ENCODE data around the gene ELAPOR2. TPM values are rescaled to one million over a fixed set of nuclear protein-coding genes. Genes with fewer than 3 reads are reported as not detected.

Gene ELAPOR2
- total and polyA plus RNA-seq, 12 donors: 1.4 to 7.5 (median 4.0) TPM

DNA sequence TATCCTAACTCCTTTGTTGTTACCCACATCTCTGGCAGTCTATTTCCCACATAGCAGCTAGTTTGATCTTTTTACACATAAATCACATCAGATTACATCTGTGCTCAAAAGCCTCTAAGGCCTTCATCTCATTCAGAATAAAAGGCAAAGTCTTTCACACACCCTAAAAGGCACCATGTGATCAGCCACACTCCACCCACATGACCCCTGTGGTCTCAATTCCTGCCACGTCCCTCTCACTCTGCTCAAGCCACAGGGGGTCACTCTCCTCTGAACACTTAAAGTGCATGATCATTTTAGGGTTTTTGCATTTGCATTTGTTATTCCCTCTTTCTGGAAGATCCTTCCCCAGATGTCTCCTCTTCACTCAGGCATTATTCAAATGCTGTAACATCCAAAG lies 30.8 kb downstream of the ELAPOR2 start:
- no peak for DNase-seq

GRCh38 chr7:87027900-87028299 lies 31.6 kb downstream of the ELAPOR2 start:
- DNase-seq: no peak
- Histone ChIP-seq H3K27me3 (no peaks in the 10 kb centered on the region), H3K4me3 (no peak overlapping the region), H3K9me3 (peaks cover 0 to 4% (median 0%) of the 10 kb centered on the region in 11 donors), H3K4me1 (no peaks in the 10 kb centered on the region), H3K27ac (no peak overlapping the region), H3K36me3 (no peaks in the 10 kb centered on the region)
- no peak for ATAC-seq
- TF ChIP-seq CTCF (IDR thresholded peaks at IDR 0.05): no peak
- intact Hi-C loops (cut with DNase I): no loop called here

More for the DNA sequence above, 30.8 kb downstream of the ELAPOR2 start:
- Histone ChIP-seq H3K27me3 (no peaks in the 10 kb centered on the region), H3K27ac (no peak overlapping the region), H3K36me3 (no peaks in the 10 kb centered on the region), H3K4me1 (no peaks in the 10 kb centered on the region), H3K9me3 (peaks cover 0 to 4% (median 0%) of the 10 kb centered on the region in 11 donors), H3K4me3 (no peak overlapping the region)
- TF ChIP-seq CTCF (IDR thresholded peaks at IDR 0.05): no peak
- intact Hi-C loops (cut with DNase I): no loop called here
- ATAC-seq: no peak
- 76 to 82% methylated on average over 1 of the region's 1 CpG for WGBS, 2 donors

DNA sequence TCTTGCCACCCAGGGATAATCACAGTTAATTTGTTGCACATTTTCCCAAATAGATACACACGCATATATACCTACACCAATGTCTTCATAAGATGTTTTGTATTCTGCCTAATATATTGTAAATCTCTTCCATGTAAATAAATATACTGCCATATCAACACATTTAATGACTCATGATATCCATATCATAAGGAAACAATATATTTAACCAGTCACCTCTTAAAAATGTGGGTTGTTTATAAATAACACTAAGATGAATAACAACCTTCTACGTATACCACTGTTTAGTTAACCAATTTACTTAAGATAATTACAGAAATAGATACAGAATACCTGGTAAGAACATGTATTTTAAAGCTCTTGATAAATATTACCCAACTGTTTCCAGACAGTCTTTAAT lies 38.2 kb downstream of the ELAPOR2 start:
- Histone ChIP-seq H3K36me3 (no peaks in the 10 kb centered on the region), H3K4me1 (no peaks in the 10 kb centered on the region), H3K4me3 (no peak overlapping the region), H3K27me3 (no peaks in the 10 kb centered on the region), H3K27ac (no peak overlapping the region), H3K9me3 (no peaks in the 10 kb centered on the region)
- intact Hi-C loops (cut with DNase I): no loop called here
- 95 to 99% methylated on average over 2 of the region's 2 CpGs for WGBS, 2 donors
- no peak for TF ChIP-seq CTCF (IDR thresholded peaks at IDR 0.05)
- no peak for ATAC-seq
- DNase-seq: no peak

- WGBS, 2 donors: 84 to 86% methylated on average over 4 of the region's 4 CpGs
- Histone ChIP-seq H3K4me1 (no peaks in the 10 kb centered on the region), H3K36me3 (no peaks in the 10 kb centered on the region), H3K4me3 (no peak overlapping the region), H3K27ac (no peak overlapping the region), H3K9me3 (no peaks in the 10 kb centered on the region), H3K27me3 (no peaks in the 10 kb centered on the region)
- no peak for ATAC-seq
- no peak for TF ChIP-seq CTCF (IDR thresholded peaks at IDR 0.05)
- no peak for DNase-seq
- intact Hi-C loops (cut with DNase I): no loop called here
Measured at GRCh38 chr7:87016606-87017005, 42.8 kb downstream of the ELAPOR2 start.

- WGBS, 2 donors: 81 to 91% methylated on average over 2 of the region's 2 CpGs
- Histone ChIP-seq H3K9me3 (no peaks in the 10 kb centered on the region), H3K27me3 (no peaks in the 10 kb centered on the region), H3K27ac (no peak overlapping the region), H3K4me3 (no peak overlapping the region), H3K36me3 (no peaks in the 10 kb centered on the region), H3K4me1 (no peaks in the 10 kb centered on the region)
- intact Hi-C loops (cut with DNase I): no loop called here
- DNase-seq: no peak
- no peak for TF ChIP-seq CTCF (IDR thresholded peaks at IDR 0.05)
- ATAC-seq: no peak
Measured at GRCh38 chr7:87013840-87014190, 45.6 kb downstream of the ELAPOR2 start.
